Measurements from ENCODE around the gene SSUH2. TPM values are rescaled to one million over a fixed set of nuclear protein-coding genes. Genes with fewer than 3 reads are reported as not detected.

SSUH2 gene
- total and polyA plus RNA-seq, 9 of the 15 experiments (the other 6 are each of a cell fraction or from before 2014, with no cell fraction given), result 0.04 to 0.17 (median 0.04) TPM; not detected in 6

DNA sequence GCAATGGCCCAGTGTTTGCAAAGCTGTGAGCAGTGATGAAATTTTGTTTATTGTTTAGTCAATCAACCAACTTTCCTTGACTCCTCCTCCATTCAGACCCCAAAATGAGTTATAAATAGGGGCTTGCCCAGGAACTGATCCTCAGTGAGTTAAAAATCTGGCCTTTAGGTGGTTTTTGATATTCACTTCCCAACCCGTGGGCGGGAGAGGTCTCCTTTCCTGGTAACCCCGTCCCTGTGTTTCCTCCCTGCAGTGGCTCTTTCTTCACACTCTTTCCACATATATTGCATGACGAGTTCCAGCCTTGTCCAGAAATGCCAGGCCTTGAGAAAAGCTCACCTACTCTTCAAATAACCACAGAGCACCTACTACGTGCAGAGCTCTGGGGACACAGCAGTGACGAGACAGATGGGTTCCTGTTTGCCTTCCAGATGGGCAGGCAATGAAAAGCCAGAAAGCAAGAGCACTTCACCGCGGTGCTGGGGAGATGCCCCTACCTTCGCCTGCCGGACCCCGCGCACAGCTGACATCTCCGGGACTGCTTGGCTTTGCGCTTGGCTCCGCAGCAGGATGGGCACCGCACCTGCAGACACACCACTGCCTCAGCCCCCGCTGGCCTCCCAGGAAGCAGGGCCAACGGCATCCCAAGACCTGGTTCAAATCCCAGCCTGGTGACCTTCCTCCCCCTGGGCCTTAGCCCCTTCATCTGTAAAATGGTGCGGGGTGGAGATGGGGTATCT lies 17.2 kb downstream of the SSUH2 start:
- ChIA-PET POLR2A (interaction anchor here (0.7 to 1.1 kb wide), 2 partner anchors 201 to 436 kb away, joined by 3 read pairs; no protein-coding TSS in a partner anchor), CTCF (ENCODE audit: low intra/inter-chr PET ratio) (no interaction called here)
- Histone ChIP-seq H3K79me2 (ENCODE audit: control insufficient read depth, insufficient read depth, low read length) (no peaks in the 10 kb centered on the region), H3K4me2 (ENCODE audit: insufficient read depth, low read length) (no peak overlapping the region), H3K9ac (ENCODE audit: insufficient read depth in 1 of 2, low read depth in 2 of 2, low read length in 2 of 2) (no peak overlapping the region), H3K36me3 (ENCODE audit: control insufficient read depth, insufficient read depth, low read length) (no peaks in the 10 kb centered on the region), H3K4me3 (no peak overlapping the region), H2AFZ (ENCODE audit: low read depth, low read length) (no peak overlapping the region), H3K9me3 (replicated peaks; ENCODE audit: control insufficient read depth, insufficient read depth, low read depth, low read length) (no peaks in the 10 kb centered on the region), H3K4me1 (replicated peaks in 1 of 2; ENCODE audit: control insufficient read depth in 2 of 2, insufficient read depth in 2 of 2, low read length in 2 of 2) (peaks cover 15 to 20% of the 10 kb centered on the region in 2 experiments; a peak in 4 of 5 replicates), H3K27me3 (ENCODE audit: control insufficient read depth in 2 of 2, insufficient read depth in 2 of 2, low read length in 2 of 2) (peaks cover under 1 to 30% of the 10 kb centered on the region in 2 experiments; a peak in 2 of 5 replicates), H3K27ac (ENCODE audit: extremely low read depth, low read depth, low read length) (no peak overlapping the region), H3K9me1 (ENCODE audit: control insufficient read depth, insufficient read depth, low read length) (no peaks in the 10 kb centered on the region), H4K20me1 (replicated peaks; ENCODE audit: control insufficient read depth, insufficient read depth, low read length) (peaks cover 2% of the 10 kb centered on the region; the same call in 1 of the 2 replicates)
- FAIRE-seq (no peak), ATAC-seq (no peak), DNase-seq (ENCODE audit: extremely low read depth in 1 of 4, low spot score in 3 of 4) (no peak)
- WGBS (ENCODE audit: insufficient coverage, low coverage, missing lambda C conversion rate), result 49% methylated on average over 18 of the region's 19 CpGs
- intact Hi-C loops (cut with micrococcal nuclease), result loop anchor here (10.0 kb wide), 1 partner anchor 303 kb away; no protein-coding TSS in a partner anchor
- in situ Hi-C loops (cut with MboI), result no loop called here
- BruUV-seq (replicated peaks), result no TSS peak
- TF ChIP-seq ZKSCAN1 (IDR thresholded peaks at IDR 0.05; ENCODE audit: low read depth, low read length) (peak; percentile 87), ZC3H11A (IDR thresholded peaks at IDR 0.05; ENCODE audit: low read depth, low read length) (no peak), NONO (IDR thresholded peaks at IDR 0.05; ENCODE audit: low read depth in 2 of 2, low read length in 1 of 2) (no peak), MEIS2 (IDR thresholded peaks at IDR 0.05; ENCODE audit: partially characterized antibody) (no peak), FOS (IDR thresholded peaks at IDR 0.05; ENCODE audit: extremely low read depth, insufficient read length) (no peak), SP1 (CRISPR knock-in tag; IDR thresholded peaks at IDR 0.05) (no peak), PHTF2 (CRISPR knock-in tag; IDR thresholded peaks at IDR 0.05) (no peak)
- TF ChIP-seq, protein P1, sequence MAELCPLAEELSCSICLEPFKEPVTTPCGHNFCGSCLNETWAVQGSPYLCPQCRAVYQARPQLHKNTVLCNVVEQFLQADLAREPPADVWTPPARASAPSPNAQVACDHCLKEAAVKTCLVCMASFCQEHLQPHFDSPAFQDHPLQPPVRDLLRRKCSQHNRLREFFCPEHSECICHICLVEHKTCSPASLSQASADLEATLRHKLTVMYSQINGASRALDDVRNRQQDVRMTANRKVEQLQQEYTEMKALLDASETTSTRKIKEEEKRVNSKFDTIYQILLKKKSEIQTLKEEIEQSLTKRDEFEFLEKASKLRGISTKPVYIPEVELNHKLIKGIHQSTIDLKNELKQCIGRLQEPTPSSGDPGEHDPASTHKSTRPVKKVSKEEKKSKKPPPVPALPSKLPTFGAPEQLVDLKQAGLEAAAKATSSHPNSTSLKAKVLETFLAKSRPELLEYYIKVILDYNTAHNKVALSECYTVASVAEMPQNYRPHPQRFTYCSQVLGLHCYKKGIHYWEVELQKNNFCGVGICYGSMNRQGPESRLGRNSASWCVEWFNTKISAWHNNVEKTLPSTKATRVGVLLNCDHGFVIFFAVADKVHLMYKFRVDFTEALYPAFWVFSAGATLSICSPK (IDR thresholded peaks at IDR 0.05; ENCODE audit: borderline replicate concordance), result no peak
- TF ChIP-seq, protein P2, sequence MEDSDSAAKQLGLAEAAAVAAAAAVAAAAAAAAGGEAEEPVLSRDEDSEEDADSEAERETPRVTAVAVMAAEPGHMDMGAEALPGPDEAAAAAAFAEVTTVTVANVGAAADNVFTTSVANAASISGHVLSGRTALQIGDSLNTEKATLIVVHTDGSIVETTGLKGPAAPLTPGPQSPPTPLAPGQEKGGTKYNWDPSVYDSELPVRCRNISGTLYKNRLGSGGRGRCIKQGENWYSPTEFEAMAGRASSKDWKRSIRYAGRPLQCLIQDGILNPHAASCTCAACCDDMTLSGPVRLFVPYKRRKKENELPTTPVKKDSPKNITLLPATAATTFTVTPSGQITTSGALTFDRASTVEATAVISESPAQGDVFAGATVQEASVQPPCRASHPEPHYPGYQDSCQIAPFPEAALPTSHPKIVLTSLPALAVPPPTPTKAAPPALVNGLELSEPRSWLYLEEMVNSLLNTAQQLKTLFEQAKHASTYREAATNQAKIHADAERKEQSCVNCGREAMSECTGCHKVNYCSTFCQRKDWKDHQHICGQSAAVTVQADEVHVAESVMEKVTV (CRISPR knock-in tag; IDR thresholded peaks at IDR 0.05), result no peak
- TF ChIP-seq, protein P3, sequence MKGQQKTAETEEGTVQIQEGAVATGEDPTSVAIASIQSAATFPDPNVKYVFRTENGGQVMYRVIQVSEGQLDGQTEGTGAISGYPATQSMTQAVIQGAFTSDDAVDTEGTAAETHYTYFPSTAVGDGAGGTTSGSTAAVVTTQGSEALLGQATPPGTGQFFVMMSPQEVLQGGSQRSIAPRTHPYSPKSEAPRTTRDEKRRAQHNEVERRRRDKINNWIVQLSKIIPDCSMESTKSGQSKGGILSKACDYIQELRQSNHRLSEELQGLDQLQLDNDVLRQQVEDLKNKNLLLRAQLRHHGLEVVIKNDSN (CRISPR knock-in tag; IDR thresholded peaks at IDR 0.05), result no peak
- TF ChIP-seq, protein P4, sequence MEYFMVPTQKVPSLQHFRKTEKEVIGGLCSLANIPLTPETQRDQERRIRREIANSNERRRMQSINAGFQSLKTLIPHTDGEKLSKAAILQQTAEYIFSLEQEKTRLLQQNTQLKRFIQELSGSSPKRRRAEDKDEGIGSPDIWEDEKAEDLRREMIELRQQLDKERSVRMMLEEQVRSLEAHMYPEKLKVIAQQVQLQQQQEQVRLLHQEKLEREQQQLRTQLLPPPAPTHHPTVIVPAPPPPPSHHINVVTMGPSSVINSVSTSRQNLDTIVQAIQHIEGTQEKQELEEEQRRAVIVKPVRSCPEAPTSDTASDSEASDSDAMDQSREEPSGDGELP (CRISPR knock-in tag; IDR thresholded peaks at IDR 0.05; ENCODE audit: borderline replicate concordance), result 0 out of 2 replicates have a peak, but pooled peaks have one; percentile 16
- TF ChIP-seq, protein P5, sequence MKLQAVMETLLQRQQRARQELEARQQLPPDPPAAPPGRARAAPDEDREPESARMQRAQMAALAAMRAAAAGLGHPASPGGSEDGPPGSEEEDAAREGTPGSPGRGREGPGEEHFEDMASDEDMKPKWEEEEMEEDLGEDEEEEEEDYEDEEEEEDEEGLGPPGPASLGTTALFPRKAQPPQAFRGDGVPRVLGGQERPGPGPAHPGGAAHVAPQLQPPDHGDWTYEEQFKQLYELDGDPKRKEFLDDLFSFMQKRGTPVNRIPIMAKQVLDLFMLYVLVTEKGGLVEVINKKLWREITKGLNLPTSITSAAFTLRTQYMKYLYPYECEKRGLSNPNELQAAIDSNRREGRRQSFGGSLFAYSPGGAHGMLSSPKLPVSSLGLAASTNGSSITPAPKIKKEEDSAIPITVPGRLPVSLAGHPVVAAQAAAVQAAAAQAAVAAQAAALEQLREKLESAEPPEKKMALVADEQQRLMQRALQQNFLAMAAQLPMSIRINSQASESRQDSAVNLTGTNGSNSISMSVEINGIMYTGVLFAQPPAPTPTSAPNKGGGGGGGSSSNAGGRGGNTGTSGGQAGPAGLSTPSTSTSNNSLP (IDR thresholded peaks at IDR 0.05; ENCODE audit: borderline replicate concordance, low read depth, low read length), result no peak
- TF ChIP-seq, protein P6, sequence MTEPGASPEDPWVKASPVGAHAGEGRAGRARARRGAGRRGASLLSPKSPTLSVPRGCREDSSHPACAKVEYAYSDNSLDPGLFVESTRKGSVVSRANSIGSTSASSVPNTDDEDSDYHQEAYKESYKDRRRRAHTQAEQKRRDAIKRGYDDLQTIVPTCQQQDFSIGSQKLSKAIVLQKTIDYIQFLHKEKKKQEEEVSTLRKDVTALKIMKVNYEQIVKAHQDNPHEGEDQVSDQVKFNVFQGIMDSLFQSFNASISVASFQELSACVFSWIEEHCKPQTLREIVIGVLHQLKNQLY (CRISPR knock-in tag; conservative IDR thresholded peaks at IDR 0.05), result no peak

Measured in K562 (cell line).